Ishikawa (cell line): ENCODE measurements around the gene CYB5D1.

Source experiments
- CEBPB ChIP-seq: IDR thresholded peaks from 2 replicates; pipeline ENCODE4 v1.6.1; 2012
- CREB1 ChIP-seq: IDR thresholded peaks from 2 replicates; pipeline ENCODE4 v1.6.1; 2012; ENCODE audit warnings: low read depth
- EGR1 ChIP-seq: IDR thresholded peaks from 2 replicates; pipeline ENCODE4 v1.6.1; 2012
- EP300 ChIP-seq: IDR thresholded peaks from 2 replicates; pipeline ENCODE4 v1.6.1; 2012; ENCODE audit warnings: borderline replicate concordance
- FOXM1 ChIP-seq: IDR thresholded peaks from 2 replicates; pipeline ENCODE4 v1.6.1; 2012; ENCODE audit warnings: low read depth, borderline replicate concordance
- NFIC ChIP-seq: IDR thresholded peaks from 2 replicates; pipeline ENCODE4 v1.6.1; 2012
- RAD21 ChIP-seq: IDR thresholded peaks from 2 replicates; pipeline ENCODE4 v1.6.1; 2012; ENCODE audit warnings: low read depth
- TAF1 ChIP-seq: IDR thresholded peaks from 2 replicates; pipeline ENCODE4 v1.6.1; 2012; ENCODE audit warnings: low read depth, mild to moderate bottlenecking
- TCF12 ChIP-seq: IDR thresholded peaks from 2 replicates; pipeline ENCODE4 v1.6.1; 2012; ENCODE audit warnings: low read depth
- TEAD4 ChIP-seq: IDR thresholded peaks from 2 replicates; pipeline ENCODE4 v1.6.1; 2012
- YY1 ChIP-seq: IDR thresholded peaks from 2 replicates; pipeline ENCODE4 v1.6.1; 2012; ENCODE audit warnings: low read depth
- ZBTB7A ChIP-seq: IDR thresholded peaks from 2 replicates; pipeline ENCODE4 v1.6.1; 2012; ENCODE audit warnings: low read depth
- TF ChIP-seq, protein P1 (sequence below): IDR thresholded peaks from 2 replicates; pipeline ENCODE4 v1.6.1; 2012
- TF ChIP-seq, protein P2 (sequence below): IDR thresholded peaks from 2 replicates; pipeline ENCODE4 v1.6.1; 2012
- TF ChIP-seq, protein P3 (sequence below): IDR thresholded peaks from 2 replicates; pipeline ENCODE4 v1.6.1; 2012; ENCODE audit warnings: low read depth, mild to moderate bottlenecking

CYB5D1 gene

GRCh38 chr17:7818746-7819645, 38.8 kb upstream of the CYB5D1 start:
- TF ChIP-seq TAF1, result no peak
- TF ChIP-seq TCF12, result no peak
- TF ChIP-seq EGR1, result no peak
- TF ChIP-seq TEAD4, result no peak
- TF ChIP-seq CEBPB, result no peak
- TF ChIP-seq YY1, result no peak

DNA sequence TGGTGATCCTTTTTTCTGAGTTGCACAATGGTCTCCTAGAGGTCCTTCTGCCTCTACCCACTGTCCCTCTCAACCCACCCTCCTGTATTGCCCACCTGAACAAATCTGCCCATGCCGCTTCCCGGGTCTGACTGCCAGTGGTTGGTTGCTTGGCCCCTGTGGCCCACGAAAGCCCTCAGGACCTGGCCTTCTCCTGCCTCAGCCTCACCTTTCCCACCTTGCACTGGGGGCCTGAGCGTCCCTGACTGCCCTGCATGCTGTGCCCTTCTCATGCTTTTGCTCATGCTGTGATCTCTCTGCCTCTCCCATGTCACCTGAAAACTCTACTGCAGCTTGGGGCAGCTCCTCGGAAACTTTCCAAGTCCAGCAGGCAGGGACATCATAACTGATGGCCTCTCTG, 37.6 kb upstream of the CYB5D1 start:
- no peak for TF ChIP-seq EP300
- no peak for TF ChIP-seq EGR1
- TF ChIP-seq TCF12, result no peak
- TF ChIP-seq, protein P1, sequence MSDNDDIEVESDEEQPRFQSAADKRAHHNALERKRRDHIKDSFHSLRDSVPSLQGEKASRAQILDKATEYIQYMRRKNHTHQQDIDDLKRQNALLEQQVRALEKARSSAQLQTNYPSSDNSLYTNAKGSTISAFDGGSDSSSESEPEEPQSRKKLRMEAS, result no peak
- no peak for TF ChIP-seq CEBPB
- no peak for TF ChIP-seq ZBTB7A
- no peak for TF ChIP-seq CREB1
- no peak for TF ChIP-seq NFIC
- TF ChIP-seq YY1, result no peak
- TF ChIP-seq TAF1, result no peak
- TF ChIP-seq FOXM1, result no peak
- no peak for TF ChIP-seq RAD21
- TF ChIP-seq, protein P2, sequence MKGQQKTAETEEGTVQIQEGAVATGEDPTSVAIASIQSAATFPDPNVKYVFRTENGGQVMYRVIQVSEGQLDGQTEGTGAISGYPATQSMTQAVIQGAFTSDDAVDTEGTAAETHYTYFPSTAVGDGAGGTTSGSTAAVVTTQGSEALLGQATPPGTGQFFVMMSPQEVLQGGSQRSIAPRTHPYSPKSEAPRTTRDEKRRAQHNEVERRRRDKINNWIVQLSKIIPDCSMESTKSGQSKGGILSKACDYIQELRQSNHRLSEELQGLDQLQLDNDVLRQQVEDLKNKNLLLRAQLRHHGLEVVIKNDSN, result no peak

- TF ChIP-seq NFIC (no peak), FOXM1 (no peak), RAD21 (no peak), CEBPB (no peak), TAF1 (no peak), ZBTB7A (no peak), TEAD4 (no peak), TCF12 (no peak)
- TF ChIP-seq, protein P1, result no peak
- TF ChIP-seq, protein P3, sequence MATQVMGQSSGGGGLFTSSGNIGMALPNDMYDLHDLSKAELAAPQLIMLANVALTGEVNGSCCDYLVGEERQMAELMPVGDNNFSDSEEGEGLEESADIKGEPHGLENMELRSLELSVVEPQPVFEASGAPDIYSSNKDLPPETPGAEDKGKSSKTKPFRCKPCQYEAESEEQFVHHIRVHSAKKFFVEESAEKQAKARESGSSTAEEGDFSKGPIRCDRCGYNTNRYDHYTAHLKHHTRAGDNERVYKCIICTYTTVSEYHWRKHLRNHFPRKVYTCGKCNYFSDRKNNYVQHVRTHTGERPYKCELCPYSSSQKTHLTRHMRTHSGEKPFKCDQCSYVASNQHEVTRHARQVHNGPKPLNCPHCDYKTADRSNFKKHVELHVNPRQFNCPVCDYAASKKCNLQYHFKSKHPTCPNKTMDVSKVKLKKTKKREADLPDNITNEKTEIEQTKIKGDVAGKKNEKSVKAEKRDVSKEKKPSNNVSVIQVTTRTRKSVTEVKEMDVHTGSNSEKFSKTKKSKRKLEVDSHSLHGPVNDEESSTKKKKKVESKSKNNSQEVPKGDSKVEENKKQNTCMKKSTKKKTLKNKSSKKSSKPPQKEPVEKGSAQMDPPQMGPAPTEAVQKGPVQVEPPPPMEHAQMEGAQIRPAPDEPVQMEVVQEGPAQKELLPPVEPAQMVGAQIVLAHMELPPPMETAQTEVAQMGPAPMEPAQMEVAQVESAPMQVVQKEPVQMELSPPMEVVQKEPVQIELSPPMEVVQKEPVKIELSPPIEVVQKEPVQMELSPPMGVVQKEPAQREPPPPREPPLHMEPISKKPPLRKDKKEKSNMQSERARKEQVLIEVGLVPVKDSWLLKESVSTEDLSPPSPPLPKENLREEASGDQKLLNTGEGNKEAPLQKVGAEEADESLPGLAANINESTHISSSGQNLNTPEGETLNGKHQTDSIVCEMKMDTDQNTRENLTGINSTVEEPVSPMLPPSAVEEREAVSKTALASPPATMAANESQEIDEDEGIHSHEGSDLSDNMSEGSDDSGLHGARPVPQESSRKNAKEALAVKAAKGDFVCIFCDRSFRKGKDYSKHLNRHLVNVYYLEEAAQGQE, result no peak
- TF ChIP-seq, protein P2, result no peak
Measured at GRCh38 chr17:7822126-7822525, 35.7 kb upstream of the CYB5D1 start.

DNA sequence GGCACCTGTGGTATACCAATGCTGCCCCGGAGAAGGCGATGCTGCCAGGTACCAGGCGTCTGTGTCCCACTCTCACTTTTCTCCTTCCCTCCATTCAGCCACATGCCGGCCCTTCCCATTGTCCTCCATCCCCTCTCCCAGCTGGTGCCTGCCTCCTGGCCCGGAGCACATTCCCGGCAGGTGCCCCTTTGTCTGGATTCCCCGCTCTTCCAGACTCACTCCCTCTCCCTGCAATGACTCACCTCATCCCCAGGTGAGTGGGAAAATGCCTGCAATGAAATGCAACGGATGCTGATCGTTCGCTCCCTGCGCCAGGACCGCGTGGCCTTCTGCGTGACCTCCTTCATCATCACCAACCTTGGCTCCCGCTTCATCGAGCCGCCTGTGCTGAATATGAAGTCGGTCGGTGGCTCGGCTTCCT, 34.2 kb upstream of the CYB5D1 start:
- TF ChIP-seq TCF12 (no peak), CREB1 (no peak), YY1 (no peak), EP300 (no peak), EGR1 (no peak), TEAD4 (no peak), RAD21 (no peak), FOXM1 (no peak), CEBPB (no peak)
- TF ChIP-seq, protein P1, result no peak

DNA sequence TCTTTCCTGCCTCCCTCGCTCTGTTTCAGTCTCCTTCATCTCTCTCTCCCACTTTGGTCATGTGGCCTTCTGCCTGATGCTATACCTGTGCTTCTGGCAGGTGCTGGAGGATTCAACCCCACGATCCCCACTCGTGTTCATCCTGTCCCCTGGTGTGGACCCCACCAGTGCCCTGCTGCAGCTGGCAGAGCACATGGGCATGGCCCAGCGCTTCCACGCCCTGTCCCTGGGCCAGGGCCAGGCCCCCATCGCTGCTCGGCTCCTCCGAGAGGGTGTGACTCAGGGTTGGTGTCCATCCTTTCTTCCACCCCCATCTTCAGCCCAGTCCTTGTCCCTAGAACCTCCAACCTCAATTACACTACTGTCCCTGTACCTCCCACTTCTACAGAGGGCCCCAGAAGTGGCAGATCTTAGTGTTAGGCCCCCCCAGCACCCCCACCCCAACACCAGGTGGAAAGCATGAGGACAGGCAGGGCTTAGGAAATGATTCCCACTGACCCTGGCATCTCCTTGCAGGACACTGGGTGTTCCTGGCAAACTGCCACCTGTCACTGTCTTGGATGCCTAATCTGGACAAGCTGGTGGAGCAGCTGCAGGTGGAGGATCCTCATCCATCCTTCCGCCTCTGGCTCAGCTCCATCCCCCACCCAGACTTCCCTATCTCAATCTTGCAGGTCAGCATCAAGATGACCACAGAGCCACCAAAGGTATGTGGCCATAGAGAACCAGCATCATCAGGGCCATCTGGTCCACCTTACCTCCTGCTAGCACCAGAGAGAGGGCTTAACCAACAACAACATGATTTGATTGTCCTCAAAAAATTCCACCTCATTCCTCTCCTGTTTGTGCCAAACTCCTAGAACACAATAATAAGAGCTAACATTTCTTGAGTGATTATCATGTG, 33.5 kb upstream of the CYB5D1 start:
- TF ChIP-seq, protein P2, result no peak
- TF ChIP-seq CREB1 (no peak), FOXM1 (no peak), RAD21 (no peak), TAF1 (no peak), YY1 (no peak), TCF12 (no peak), CEBPB (no peak), ZBTB7A (no peak), EGR1 (no peak), TEAD4 (no peak), EP300 (no peak), NFIC (no peak)
- TF ChIP-seq, protein P3, result no peak
- TF ChIP-seq, protein P1, result no peak
